ENCODE data around the gene RNF220.

GRCh38 chr1:44588551-44589210, 183.6 kb downstream of the RNF220 start:
- TF ChIP-seq CTCF (IDR thresholded peaks at IDR 0.05) (no peak), POLR2A (IDR thresholded peaks at IDR 0.05) (no peak), POLR2AphosphoS5 (IDR thresholded peaks at IDR 0.05) (no peak), EP300 (IDR thresholded peaks at IDR 0.05) (no peak)
